Osteoblast (primary cell): ENCODE data around the gene ANK3. TPM values are rescaled to one million over a fixed set of nuclear protein-coding genes. Genes with fewer than 3 reads are reported as not detected.

Source experiments
- DNase-seq: peaks from one replicate; pipeline ENCODE4 v3.0.0; 2011; ENCODE audit warnings: low spot score, mixed read lengths; ENCODE audit not compliant: insufficient read length; ENCODE audit errors: missing footprints
- H2AFZ ChIP-seq: 2 replicates; pipeline ENCODE4 v1.6.0; 2011; ENCODE audit warnings: mild to moderate bottlenecking, low read length
- H3K27ac ChIP-seq: 2 replicates; pipeline ENCODE4 v1.5.1; 2011; ENCODE audit warnings: mild to moderate bottlenecking, low read depth, low read length, moderate library complexity
- H3K27me3 ChIP-seq: 2 replicates; pipeline ENCODE4 v1.6.0; 2012; ENCODE audit warnings: mild to moderate bottlenecking, control low read depth, inconsistent platforms, low read length, moderate library complexity; ENCODE audit not compliant: insufficient read depth
- H3K36me3 ChIP-seq: 2 replicates; pipeline ENCODE4 v1.5.1; 2011; ENCODE audit warnings: mild to moderate bottlenecking, low read length, control low read depth, moderate library complexity; ENCODE audit not compliant: insufficient read depth
- H3K4me1 ChIP-seq: 2 replicates; pipeline ENCODE4 v1.5.1; 2011; ENCODE audit warnings: mild to moderate bottlenecking, low read length, control low read depth, moderate library complexity; ENCODE audit not compliant: insufficient read depth
- H3K4me2 ChIP-seq: 2 replicates; pipeline ENCODE4 v1.6.0; 2011; ENCODE audit warnings: mild to moderate bottlenecking, low read length; ENCODE audit not compliant: insufficient read depth
- H3K4me3 ChIP-seq: fragments of 200-600 bp; sonication (generic); 3 replicates; pipeline ENCODE4 v1.5.1; 2012; ENCODE audit warnings: mild to moderate bottlenecking, low read length, inconsistent platforms; ENCODE audit not compliant: insufficient read depth
- H3K79me2 ChIP-seq: 2 replicates; pipeline ENCODE4 v1.6.0; 2012; ENCODE audit warnings: mild to moderate bottlenecking, low read length, control low read depth, inconsistent platforms; ENCODE audit not compliant: insufficient read depth
- H3K9me3 ChIP-seq: 2 replicates; pipeline ENCODE4 v1.5.1; 2011; ENCODE audit warnings: low read depth, low read length, control low read depth
- H4K20me1 ChIP-seq: 2 replicates; pipeline ENCODE4 v1.6.0; 2012; ENCODE audit warnings: mild to moderate bottlenecking, low read length, control low read depth; ENCODE audit not compliant: insufficient read depth
- CTCF ChIP-seq: IDR thresholded peaks from 2 replicates; pipeline ENCODE4 v1.5.1; 2011; ENCODE audit warnings: mild to moderate bottlenecking, low read depth, low read length, moderate library complexity; ENCODE audit errors: extremely low read depth
- total RNA-seq: library from RNA; depleted of rRNA; stranded (reverse); fragments of >200 nt; gene quantifications from 2 replicates; pipeline ENCODE4 v1.2.3, GENCODE V29; 2012

ANK3 gene
- total RNA-seq, 1 donor = 44.5 TPM

- no peaks in the 10 kb centered on the region for H3K79me2 ChIP-seq
- H3K4me2 ChIP-seq = no peak overlapping the region
- H3K27ac ChIP-seq = no peak overlapping the region
- H3K36me3 ChIP-seq = no peaks in the 10 kb centered on the region
- H2AFZ ChIP-seq = no peak overlapping the region
- no peak for DNase-seq
- no peak for TF ChIP-seq CTCF
- peaks cover 5% of the 10 kb centered on the region for H3K4me1 ChIP-seq
- H3K27me3 ChIP-seq = no peaks in the 10 kb centered on the region
- H4K20me1 ChIP-seq = no peaks in the 10 kb centered on the region
- H3K9me3 ChIP-seq = no peaks in the 10 kb centered on the region
- no peak overlapping the region for H3K4me3 ChIP-seq
These were observed 8.1 kb upstream of the ANK3 start for GRCh38 chr10:60397792-60398191.

- Histone ChIP-seq H3K79me2 (no peaks in the 10 kb centered on the region), H3K36me3 (no peaks in the 10 kb centered on the region), H4K20me1 (no peaks in the 10 kb centered on the region), H3K27me3 (no peaks in the 10 kb centered on the region), H2AFZ (no peak overlapping the region), H3K4me1 (peaks cover 5% of the 10 kb centered on the region), H3K4me3 (no peak overlapping the region), H3K4me2 (no peak overlapping the region), H3K9me3 (no peaks in the 10 kb centered on the region), H3K27ac (no peak overlapping the region)
- TF ChIP-seq CTCF = no peak
- DNase-seq = no peak
These were observed 7.1 kb upstream of the ANK3 start for GRCh38 chr10:60396766-60397165.

- Histone ChIP-seq H3K79me2 (no peaks in the 10 kb centered on the region), H3K27me3 (no peaks in the 10 kb centered on the region), H2AFZ (no peak overlapping the region), H4K20me1 (no peaks in the 10 kb centered on the region), H3K4me2 (no peak overlapping the region), H3K36me3 (no peaks in the 10 kb centered on the region), H3K9me3 (no peaks in the 10 kb centered on the region), H3K4me1 (peaks cover 5% of the 10 kb centered on the region), H3K27ac (no peak overlapping the region), H3K4me3 (no peak overlapping the region)
- TF ChIP-seq CTCF = no peak
- no peak for DNase-seq
These were observed 6.0 kb upstream of the ANK3 start for GRCh38 chr10:60395711-60396110.

GRCh38 chr10:60394446-60394845 is 4.8 kb upstream of the ANK3 start:
- DNase-seq = no peak
- peaks cover 5% of the 10 kb centered on the region for H3K4me1 ChIP-seq
- H3K79me2 ChIP-seq = no peaks in the 10 kb centered on the region
- no peaks in the 10 kb centered on the region for H3K27me3 ChIP-seq
- H2AFZ ChIP-seq = peak overlapping the region; percentile 52
- H3K4me2 ChIP-seq = no peak overlapping the region
- H3K4me3 ChIP-seq = no peak overlapping the region
- no peak overlapping the region for H3K27ac ChIP-seq
- H3K9me3 ChIP-seq = no peaks in the 10 kb centered on the region
- H4K20me1 ChIP-seq = no peaks in the 10 kb centered on the region
- no peaks in the 10 kb centered on the region for H3K36me3 ChIP-seq
- no peak for TF ChIP-seq CTCF
